ENCODE results near the gene SHROOM1.

GRCh38 chr5:132866342-132867045, 36.0 kb upstream of the SHROOM1 start, which contains the start of the genes GDF9 and UQCRQ:
- TF ChIP-seq, protein P1, sequence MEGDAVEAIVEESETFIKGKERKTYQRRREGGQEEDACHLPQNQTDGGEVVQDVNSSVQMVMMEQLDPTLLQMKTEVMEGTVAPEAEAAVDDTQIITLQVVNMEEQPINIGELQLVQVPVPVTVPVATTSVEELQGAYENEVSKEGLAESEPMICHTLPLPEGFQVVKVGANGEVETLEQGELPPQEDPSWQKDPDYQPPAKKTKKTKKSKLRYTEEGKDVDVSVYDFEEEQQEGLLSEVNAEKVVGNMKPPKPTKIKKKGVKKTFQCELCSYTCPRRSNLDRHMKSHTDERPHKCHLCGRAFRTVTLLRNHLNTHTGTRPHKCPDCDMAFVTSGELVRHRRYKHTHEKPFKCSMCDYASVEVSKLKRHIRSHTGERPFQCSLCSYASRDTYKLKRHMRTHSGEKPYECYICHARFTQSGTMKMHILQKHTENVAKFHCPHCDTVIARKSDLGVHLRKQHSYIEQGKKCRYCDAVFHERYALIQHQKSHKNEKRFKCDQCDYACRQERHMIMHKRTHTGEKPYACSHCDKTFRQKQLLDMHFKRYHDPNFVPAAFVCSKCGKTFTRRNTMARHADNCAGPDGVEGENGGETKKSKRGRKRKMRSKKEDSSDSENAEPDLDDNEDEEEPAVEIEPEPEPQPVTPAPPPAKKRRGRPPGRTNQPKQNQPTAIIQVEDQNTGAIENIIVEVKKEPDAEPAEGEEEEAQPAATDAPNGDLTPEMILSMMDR (IDR thresholded peaks at IDR 0.05), result peak; percentile 37
- peak; percentile 96 for TF ChIP-seq POLR2AphosphoS5 (IDR thresholded peaks at IDR 0.05; ENCODE audit: low read depth, low read length)
- TF ChIP-seq, protein P2, sequence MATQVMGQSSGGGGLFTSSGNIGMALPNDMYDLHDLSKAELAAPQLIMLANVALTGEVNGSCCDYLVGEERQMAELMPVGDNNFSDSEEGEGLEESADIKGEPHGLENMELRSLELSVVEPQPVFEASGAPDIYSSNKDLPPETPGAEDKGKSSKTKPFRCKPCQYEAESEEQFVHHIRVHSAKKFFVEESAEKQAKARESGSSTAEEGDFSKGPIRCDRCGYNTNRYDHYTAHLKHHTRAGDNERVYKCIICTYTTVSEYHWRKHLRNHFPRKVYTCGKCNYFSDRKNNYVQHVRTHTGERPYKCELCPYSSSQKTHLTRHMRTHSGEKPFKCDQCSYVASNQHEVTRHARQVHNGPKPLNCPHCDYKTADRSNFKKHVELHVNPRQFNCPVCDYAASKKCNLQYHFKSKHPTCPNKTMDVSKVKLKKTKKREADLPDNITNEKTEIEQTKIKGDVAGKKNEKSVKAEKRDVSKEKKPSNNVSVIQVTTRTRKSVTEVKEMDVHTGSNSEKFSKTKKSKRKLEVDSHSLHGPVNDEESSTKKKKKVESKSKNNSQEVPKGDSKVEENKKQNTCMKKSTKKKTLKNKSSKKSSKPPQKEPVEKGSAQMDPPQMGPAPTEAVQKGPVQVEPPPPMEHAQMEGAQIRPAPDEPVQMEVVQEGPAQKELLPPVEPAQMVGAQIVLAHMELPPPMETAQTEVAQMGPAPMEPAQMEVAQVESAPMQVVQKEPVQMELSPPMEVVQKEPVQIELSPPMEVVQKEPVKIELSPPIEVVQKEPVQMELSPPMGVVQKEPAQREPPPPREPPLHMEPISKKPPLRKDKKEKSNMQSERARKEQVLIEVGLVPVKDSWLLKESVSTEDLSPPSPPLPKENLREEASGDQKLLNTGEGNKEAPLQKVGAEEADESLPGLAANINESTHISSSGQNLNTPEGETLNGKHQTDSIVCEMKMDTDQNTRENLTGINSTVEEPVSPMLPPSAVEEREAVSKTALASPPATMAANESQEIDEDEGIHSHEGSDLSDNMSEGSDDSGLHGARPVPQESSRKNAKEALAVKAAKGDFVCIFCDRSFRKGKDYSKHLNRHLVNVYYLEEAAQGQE (IDR thresholded peaks at IDR 0.05; ENCODE audit: insufficient read depth in 1 of 2, low read depth in 2 of 2, low read length in 1 of 2), result 0 out of 4 replicates have a peak, but pooled peaks of 1 of the 2 experiments have one; percentile 20
